ENCODE data around the gene FBXL2. TPM values are rescaled to one million over a fixed set of nuclear protein-coding genes. Genes with fewer than 3 reads are reported as not detected.

The FBXL2 gene
- total and polyA plus RNA-seq, 2 of the 4 experiments (the other 2 are of a cell fraction): 15.8 to 21.0 TPM

- H3K4me3 ChIP-seq (ENCODE audit: insufficient read depth, low read depth, low read length): no peak overlapping the region
- peaks cover 4% of the 10 kb centered on the region; the same call in 1 of the 2 replicates for H3K9me1 ChIP-seq (ENCODE audit: insufficient read depth, low read length)
- H2AK5ac ChIP-seq (ENCODE audit: low read depth, low read length): no peak overlapping the region
- intact Hi-C loops (cut with micrococcal nuclease): no loop called here
- H4K5ac ChIP-seq (ENCODE audit: low read depth, low read length): no peak overlapping the region
- H3K27me3 ChIP-seq (ENCODE audit: control insufficient read depth, insufficient read depth, low read length): no peaks in the 10 kb centered on the region
- ChIA-PET CTCF (no interaction called here), POLR2A (ENCODE audit: unreplicated experiment) (no interaction called here)
- in situ Hi-C loops (cut with MboI; ENCODE audit: low sequenced_read_pairs): no loop called here
- 0 out of 2 replicates have a peak overlapping the region, but pooled peaks have one; percentile 11 for H3K23ac ChIP-seq (ENCODE audit: low read depth, low read length)
- H2BK15ac ChIP-seq (ENCODE audit: low read depth, low read length): no peak overlapping the region
- H4K91ac ChIP-seq (ENCODE audit: insufficient read depth, low read depth, low read length): no peak overlapping the region
- H3K36me3 ChIP-seq (ENCODE audit: control insufficient read depth, insufficient read depth, low read length): peaks cover 4% of the 10 kb centered on the region; the same call in 1 of the 2 replicates
- no peak overlapping the region for H2BK5ac ChIP-seq (ENCODE audit: low read depth, low read length, poor library complexity, severe bottlenecking)
- no TSS peak for BruUV-seq (replicated peaks)
- no peaks in the 10 kb centered on the region for H4K20me1 ChIP-seq (ENCODE audit: insufficient read depth, low read length)
- peaks cover 8% of the 10 kb centered on the region for H3K9me3 ChIP-seq (ENCODE audit: control insufficient read depth, insufficient read depth, low read length)
- TF ChIP-seq MAZ (IDR thresholded peaks at IDR 0.05; ENCODE audit: borderline replicate concordance, low read depth, low read length): no peak
- TF ChIP-seq USF2 (IDR thresholded peaks at IDR 0.05; ENCODE audit: low read depth, low read length): no peak
- no peak for TF ChIP-seq RAD21 (IDR thresholded peaks at IDR 0.05; ENCODE audit: low read length)
- TF ChIP-seq, protein P1, sequence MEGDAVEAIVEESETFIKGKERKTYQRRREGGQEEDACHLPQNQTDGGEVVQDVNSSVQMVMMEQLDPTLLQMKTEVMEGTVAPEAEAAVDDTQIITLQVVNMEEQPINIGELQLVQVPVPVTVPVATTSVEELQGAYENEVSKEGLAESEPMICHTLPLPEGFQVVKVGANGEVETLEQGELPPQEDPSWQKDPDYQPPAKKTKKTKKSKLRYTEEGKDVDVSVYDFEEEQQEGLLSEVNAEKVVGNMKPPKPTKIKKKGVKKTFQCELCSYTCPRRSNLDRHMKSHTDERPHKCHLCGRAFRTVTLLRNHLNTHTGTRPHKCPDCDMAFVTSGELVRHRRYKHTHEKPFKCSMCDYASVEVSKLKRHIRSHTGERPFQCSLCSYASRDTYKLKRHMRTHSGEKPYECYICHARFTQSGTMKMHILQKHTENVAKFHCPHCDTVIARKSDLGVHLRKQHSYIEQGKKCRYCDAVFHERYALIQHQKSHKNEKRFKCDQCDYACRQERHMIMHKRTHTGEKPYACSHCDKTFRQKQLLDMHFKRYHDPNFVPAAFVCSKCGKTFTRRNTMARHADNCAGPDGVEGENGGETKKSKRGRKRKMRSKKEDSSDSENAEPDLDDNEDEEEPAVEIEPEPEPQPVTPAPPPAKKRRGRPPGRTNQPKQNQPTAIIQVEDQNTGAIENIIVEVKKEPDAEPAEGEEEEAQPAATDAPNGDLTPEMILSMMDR (conservative IDR thresholded peaks at IDR 0.05; ENCODE audit: low read depth, low read length): no peak
- no peak for TF ChIP-seq BHLHE40 (IDR thresholded peaks at IDR 0.05; ENCODE audit: low read depth, low read length)
- TF ChIP-seq ELK1 (IDR thresholded peaks at IDR 0.05; ENCODE audit: borderline replicate concordance, low read depth, low read length): no peak
- no peak for TF ChIP-seq RFX5 (IDR thresholded peaks at IDR 0.05; ENCODE audit: low read depth, low read length)
- no peak overlapping the region for H2AK9ac ChIP-seq (replicated peaks; ENCODE audit: low read depth, low read length, poor library complexity)
- peak; percentile 35 for DNase-seq
- no peak overlapping the region for H3K18ac ChIP-seq (ENCODE audit: low read depth, low read length)
- ATAC-seq (ENCODE audit: low read depth): peak; percentile 75
- H3K4me2 ChIP-seq (ENCODE audit: low read depth, low read length): no peak overlapping the region
- H3K56ac ChIP-seq (ENCODE audit: extremely low read depth, insufficient read depth, low read length): no peak overlapping the region
- H3K14ac ChIP-seq (replicated peaks; ENCODE audit: low read depth, low read length): no peak overlapping the region
- no peak overlapping the region for H2BK120ac ChIP-seq (ENCODE audit: low read depth, low read length)
- H3K79me1 ChIP-seq (ENCODE audit: low read depth in 1 of 2, low read length in 2 of 2): peaks cover 9 to 19% of the 10 kb centered on the region in 2 experiments; a peak in 3 of 4 replicates
- no peak overlapping the region for H4K8ac ChIP-seq (ENCODE audit: low read depth in 2 of 2, low read length in 2 of 2)
- H3K4ac ChIP-seq (ENCODE audit: low read depth, low read length): 0 out of 2 replicates have a peak overlapping the region, but pooled peaks have one; percentile 5
- H2AFZ ChIP-seq (replicated peaks; ENCODE audit: low read length, poor library complexity): no peak overlapping the region
- dilution Hi-C loops (cut with HindIII; ENCODE audit: low sequenced_read_pairs, unreplicated experiment): no loop called here
- H2BK20ac ChIP-seq (ENCODE audit: low read depth, low read length): peak overlapping the region; percentile 42; the same call in 1 of the 2 replicates
- no peak overlapping the region for H3K9ac ChIP-seq (ENCODE audit: low read depth, low read length)
- no peak overlapping the region for H3K27ac ChIP-seq (ENCODE audit: insufficient read depth, low read length)
- peaks cover 3% of the 10 kb centered on the region; the same call in 1 of the 2 replicates for H3K4me1 ChIP-seq (ENCODE audit: control insufficient read depth, insufficient read depth, low read length)
Observed at GRCh38 chr3:33313331-33313730, 36.1 kb downstream of the FBXL2 start.
